Stimulated activated CD4-positive, alpha-beta T cell treated with anti-CD3 and anti-CD28 coated beads, Interleukin-4, amount 100 ng/mL, for 48 hours (primary cell): ENCODE data around the gene NAA25.

Experiments used
- DNase-seq, 2 donors: peaks; one replicate each; pipeline ENCODE4 v3.0.0-alpha.2; 2020; ENCODE audit warnings: low read depth in 2 of 2

NAA25 gene

GRCh38 chr12:112108202-112109079 is at the start of gene NAA25:
Gene NAA25, minus strand, starts transcription at chr12:112108783. Its CDS starts 10 bp downstream, at chr12:112108773.
- peak; percentile 82 to 83 for DNase-seq

DNA sequence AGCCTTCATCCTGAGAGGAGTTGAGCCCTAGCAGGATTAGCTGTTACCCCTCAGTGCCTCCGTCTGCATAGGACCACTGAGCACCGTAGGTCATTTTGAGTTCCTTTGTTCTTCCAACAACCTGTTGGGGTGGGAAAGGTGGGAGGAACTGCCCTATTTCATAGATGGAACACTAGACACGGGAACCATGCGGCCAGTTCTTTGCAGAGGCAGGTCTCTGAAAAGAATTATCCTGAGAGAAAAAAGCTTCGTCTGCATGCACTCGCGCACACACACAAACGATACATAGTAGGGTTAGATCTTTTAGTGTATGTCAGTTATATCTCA is 45.3 kb upstream of the NAA25 start:
- no peak for DNase-seq

GRCh38 chr12:112153181-112153892 is 44.8 kb upstream of the NAA25 start:
- no peak for DNase-seq

DNA sequence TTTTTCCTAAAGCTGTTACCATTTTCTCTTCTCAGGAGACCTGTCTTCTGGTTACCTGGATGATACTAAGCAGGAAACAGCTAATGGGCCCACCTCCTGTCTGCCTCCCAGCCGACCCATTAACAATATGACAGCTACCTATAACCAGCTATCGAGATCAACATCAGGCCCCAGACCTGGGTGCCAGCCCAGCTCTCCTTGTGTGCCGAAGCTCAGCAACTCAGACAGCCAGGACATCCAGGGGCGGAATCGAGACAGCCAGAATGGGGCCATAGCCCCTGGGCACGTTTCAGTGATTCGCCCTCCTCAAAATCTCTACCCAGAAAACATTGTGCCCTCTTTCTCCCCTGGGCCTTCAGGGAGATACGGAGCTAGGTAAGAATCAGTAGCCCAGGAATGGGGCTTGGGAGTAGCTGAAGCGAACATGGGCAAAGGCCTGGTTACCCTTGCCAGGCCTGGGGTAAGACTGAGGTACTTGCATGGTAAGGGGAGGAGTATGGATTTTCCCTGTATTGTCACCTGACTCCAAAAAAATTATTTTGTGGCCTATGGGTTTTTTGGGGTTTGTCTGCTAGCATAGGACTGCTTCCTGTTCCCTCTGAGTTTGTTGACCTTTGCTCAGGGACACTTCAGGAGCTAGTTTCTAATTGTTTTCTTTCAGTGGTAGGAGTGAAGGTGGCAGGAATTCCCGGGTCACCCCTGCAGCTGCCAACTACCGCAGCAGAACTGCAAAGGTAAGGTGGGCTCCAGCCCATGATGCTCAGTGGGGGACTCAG is 43.4 kb upstream of the NAA25 start:
- DNase-seq = no peak

GRCh38 chr12:112149596-112149995 is 41.0 kb upstream of the NAA25 start:
- no peak for DNase-seq

DNA sequence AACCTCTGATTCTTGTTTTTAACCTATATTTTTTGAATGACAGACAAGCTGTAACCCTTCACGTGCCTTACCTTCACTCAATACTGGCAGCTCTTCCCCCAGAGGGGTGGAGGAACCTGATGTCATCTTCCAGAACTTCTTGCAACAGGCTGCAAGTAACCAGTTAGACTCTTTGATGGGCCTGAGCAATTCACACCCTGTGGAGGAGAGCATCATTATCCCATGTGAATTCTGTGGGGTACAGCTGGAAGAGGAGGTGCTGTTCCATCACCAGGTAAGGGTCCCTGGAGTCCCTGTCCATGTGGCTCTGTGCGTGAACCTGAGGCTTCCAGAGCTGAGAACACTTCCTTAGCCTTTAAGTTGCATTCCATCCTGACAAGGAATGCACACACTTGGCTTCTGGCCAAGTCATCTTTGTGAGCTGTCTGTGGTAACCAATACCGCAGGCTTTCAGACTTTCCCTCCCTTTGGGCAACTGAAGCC is 39.5 kb upstream of the NAA25 start:
- no peak for DNase-seq

GRCh38 chr12:112146123-112146522 is 37.5 kb upstream of the NAA25 start:
- no peak for DNase-seq

- DNase-seq = no peak
These were observed 32.1 kb upstream of the NAA25 start for GRCh38 chr12:112140728-112141127.

GRCh38 chr12:112134731-112135130 is 26.1 kb upstream of the NAA25 start:
- DNase-seq = no peak

GRCh38 chr12:112133418-112133817 is 24.8 kb upstream of the NAA25 start:
- no peak for DNase-seq

- DNase-seq = no peak
These were observed 23.1 kb upstream of the NAA25 start for GRCh38 chr12:112131686-112132085.

- DNase-seq = no peak
These were observed 21.9 kb upstream of the NAA25 start for GRCh38 chr12:112130441-112130998.

DNA sequence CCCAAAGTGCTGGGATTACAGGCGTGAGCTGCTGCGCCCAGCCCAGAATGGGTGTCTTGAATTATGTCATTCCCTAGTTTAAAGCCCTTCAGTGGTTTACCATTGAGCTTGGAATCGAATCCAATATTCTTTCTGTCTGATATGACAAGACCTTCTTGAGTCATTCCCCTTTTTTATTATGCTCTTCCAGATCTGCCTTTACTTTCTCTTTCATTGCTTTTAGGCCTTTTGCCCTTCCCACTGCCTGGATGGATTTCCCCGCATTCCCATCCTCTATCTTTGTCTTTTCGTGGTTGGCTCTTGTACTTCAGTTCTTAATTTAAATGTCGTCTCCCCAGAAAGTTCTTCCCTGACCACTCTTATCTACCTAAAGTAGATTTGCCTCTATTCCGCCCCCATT is 18.3 kb upstream of the NAA25 start:
- DNase-seq = no peak

DNA sequence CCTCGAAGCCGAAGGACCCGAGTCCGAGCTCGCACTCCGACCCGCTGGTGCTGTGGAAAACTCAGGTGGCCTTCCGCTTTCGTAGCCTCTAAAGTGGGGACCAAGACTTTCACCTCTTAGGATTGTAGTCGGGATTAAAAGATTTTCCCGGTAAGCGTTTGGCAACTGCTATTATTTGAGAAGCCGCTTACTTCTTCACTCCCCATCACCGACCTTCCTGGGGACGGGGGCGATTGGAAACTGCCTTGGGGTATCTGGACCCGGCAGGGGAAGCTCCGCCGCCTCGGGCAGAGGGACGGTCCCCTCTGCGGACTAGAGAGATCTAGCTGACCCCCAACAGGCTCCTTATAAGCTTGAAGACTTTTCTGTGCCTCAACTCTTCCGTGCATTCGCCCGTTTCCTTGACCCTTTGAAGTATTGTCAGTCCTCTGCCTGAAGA is 17.4 kb upstream of the NAA25 start:
- no peak for DNase-seq

DNA sequence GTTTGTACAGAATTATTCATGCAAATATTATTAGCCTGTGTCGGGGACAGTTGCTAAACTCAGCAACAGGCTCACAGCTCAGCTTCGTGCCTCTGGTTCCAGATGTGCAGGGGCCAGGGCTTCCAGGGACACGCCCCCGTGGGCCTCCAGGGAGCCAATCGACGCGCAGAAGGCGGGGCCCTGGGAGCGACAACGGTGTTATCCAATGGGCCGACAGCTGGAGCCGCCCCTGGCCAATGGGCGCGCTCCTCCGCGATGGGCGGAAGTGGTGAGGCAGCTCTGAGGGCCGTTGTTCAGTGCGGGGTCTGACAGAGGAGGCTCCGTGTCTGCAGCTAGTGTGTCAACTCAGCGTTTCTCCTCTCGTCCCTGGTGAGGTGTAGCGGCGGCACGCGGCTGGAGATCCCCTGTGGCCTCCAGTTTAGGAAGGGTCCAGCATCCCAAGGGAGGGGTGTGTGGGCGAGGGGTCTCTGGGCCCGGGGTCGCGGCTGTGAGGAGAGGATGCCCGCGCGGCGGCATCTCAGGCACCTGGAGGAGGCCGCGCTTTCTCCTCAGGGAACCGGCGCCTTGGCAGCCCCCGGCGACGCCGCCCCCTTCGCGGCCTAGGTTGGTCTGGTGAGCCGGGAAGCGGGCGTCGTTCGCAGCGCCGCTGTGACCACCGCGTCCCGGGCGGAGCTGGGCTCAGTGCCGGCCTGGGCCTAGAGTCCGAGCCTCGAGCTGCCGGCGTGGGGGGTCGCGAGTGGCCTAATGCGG is 16.8 kb upstream of the NAA25 start, which contains the start of gene TRAFD1:
Gene TRAFD1 (plus strand): TSS at position 311 of the 750 bp plus-strand sequence. CDS start 4,963 bp downstream, outside the sequence.
- peak; percentile 96 to 98 for DNase-seq

- DNase-seq = no peak
These were observed 16.3 kb upstream of the NAA25 start for GRCh38 chr12:112124918-112125249.

DNA sequence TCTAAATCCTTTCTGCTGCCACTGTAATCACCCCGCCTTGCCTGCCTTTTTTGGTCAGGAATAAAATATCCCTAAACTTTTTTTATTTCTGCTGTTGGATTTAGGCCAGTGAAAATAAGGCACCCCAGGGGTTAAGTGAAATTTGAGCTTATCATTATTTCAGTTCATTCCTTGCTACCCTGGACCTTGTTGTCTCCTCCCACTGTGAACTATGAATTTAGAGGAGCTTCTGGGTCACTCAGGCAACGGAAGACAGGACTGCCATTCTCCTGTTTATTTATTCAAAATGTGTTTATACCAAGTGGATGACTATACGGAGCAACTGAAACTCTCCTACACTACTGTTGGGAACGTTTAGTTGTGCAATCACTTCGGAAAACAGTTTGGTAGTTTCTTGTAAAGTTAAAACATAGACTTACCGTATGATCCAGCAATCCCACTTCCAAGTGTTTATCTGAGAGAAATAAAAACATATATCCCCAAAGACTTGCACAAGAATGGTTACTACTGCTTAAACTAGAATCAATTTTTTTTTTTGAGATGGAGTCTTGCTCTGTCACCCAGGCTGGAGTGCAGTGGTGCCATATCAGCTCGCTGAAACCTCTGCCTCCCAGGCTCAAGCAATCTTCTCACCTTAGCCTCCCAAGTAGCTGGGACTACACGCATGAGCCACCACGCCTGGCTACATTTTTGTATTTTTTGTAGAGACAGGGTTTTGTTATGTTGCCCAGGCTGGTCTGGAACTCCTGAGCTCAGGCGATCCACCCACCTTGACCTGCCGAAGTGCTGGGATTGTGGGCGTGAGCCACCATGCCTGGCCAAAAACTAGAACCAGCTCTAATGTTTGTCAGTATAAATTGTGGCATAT is 14.5 kb upstream of the NAA25 start:
- DNase-seq = no peak

DNA sequence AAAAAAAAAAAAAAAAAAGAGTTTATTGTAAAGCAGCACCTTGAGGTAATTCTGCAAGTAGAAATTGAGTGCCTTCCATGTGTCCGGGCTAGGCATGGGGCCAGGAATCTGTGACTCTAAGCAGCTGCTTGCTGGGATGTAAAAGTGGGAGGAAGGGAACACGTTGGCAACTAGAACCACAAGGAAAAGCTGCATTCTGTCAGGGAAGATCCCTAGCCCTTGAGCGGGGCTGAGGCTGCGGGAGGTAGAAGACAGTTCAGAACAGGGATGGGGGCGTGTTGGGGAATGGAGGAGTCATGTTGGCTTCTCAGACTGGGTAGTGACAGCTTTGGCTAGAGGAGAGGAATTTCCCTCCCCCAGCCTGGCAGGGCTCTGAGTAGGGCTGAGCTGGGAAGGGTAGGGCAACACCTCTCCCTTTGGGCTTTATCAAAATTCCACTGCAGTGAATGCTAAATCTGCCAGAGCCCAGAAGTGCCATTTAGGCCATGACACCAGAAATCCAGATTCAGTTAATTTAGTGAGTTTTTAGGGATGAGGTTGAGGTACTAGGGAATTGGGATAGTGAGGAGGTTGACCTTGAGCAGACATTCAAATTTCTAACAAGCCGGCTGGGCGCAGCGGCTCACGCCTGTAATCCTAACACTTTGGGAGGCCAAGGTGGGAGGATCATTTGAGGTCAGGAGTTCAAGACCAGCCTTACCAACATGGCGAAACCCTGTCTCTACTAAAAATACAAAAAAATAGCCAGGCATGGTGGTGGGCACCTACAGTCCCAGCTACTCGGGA is 13.4 kb upstream of the NAA25 start:
- DNase-seq = no peak

GRCh38 chr12:112117685-112118084 is 9.1 kb upstream of the NAA25 start:
- DNase-seq = no peak
